Neutrophil (primary cell): ENCODE data around the gene FBXL3.

Experiments used
- H3K27ac ChIP-seq: fragments of 200-600 bp; sonication (generic); 2 replicates; pipeline ENCODE4 v1.5.1; 2016; ENCODE audit warnings: mild to moderate bottlenecking, moderate library complexity
- H3K27me3 ChIP-seq: fragments of 200-600 bp; sonication (generic); 2 replicates; pipeline ENCODE4 v1.6.0; 2016; ENCODE audit warnings: mild to moderate bottlenecking
- H3K36me3 ChIP-seq: fragments of 200-600 bp; sonication (generic); 2 replicates; pipeline ENCODE4 v1.5.1; 2017
- H3K4me1 ChIP-seq, 2 experiments: fragments of 200-600 bp in 1 of 2; sonication (generic) in 1 of 2; 1 replicate in 1 of 2; 2 replicates in 1 of 2; pipeline versions ENCODE4 v1.5.1 to v1.6.1; 2013 to 2016; ENCODE audit warnings: low read depth in 1 of 2, low read length in 1 of 2, mild to moderate bottlenecking in 1 of 2, moderate library complexity in 1 of 2; ENCODE audit not compliant: control insufficient read depth in 1 of 2, insufficient read depth in 1 of 2
- H3K4me3 ChIP-seq, 2 experiments: fragments of 200-600 bp in 1 of 2; sonication (generic) in 1 of 2; 1 replicate in 1 of 2; 2 replicates in 1 of 2; pipeline ENCODE4 v1.5.1; 2013 to 2016; ENCODE audit warnings: low read depth in 1 of 2, low read length in 1 of 2, mild to moderate bottlenecking in 1 of 2, moderate library complexity in 1 of 2
- H3K9me3 ChIP-seq: fragments of 200-600 bp; sonication (generic); 2 replicates; pipeline ENCODE4 v1.5.1; 2016
- TF ChIP-seq, protein P1 (sequence below): fragments of 200-600 bp; sonication (generic); IDR thresholded peaks from 2 replicates; pipeline ENCODE4 v1.5.1; 2016; ENCODE audit warnings: antibody characterized with exemption

FBXL3 gene

DNA sequence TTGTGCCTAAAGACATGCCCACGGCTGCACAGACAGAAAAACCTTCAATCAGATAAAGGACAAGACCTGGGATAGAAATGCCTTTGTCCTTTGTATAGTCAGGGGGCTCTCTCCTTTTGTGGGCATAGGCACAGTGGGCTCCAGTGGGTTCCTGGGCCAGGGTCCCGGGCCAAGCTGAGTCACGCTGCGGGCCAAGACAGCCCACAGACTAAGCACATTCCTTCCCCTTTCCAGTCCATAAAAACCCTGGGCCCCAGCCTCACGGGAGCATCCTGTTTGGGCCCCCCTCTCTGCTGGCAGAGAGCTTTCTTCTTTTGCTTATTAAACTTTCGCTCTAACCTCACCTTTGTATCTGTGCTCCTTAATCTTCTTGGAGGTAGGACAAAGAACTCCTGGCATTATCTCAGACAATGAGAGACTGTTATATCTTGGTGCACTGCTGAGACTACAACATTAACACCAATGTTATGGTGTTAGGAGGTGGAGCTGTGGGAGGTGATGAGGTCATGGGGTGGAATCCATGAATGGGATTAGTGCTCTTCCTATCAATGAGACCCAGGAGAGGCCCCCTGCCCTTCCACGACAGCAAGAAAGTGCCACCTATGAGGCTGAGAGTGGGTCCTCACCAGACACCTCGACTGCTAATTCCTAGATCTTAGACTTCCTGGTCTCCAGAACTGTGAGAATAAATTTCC is 20.8 kb upstream of the FBXL3 start:
- Histone ChIP-seq H3K4me1 (peaks cover 17 to 22% of the 10 kb centered on the region in 2 experiments), H3K36me3 (peaks cover 57% of the 10 kb centered on the region)

DNA sequence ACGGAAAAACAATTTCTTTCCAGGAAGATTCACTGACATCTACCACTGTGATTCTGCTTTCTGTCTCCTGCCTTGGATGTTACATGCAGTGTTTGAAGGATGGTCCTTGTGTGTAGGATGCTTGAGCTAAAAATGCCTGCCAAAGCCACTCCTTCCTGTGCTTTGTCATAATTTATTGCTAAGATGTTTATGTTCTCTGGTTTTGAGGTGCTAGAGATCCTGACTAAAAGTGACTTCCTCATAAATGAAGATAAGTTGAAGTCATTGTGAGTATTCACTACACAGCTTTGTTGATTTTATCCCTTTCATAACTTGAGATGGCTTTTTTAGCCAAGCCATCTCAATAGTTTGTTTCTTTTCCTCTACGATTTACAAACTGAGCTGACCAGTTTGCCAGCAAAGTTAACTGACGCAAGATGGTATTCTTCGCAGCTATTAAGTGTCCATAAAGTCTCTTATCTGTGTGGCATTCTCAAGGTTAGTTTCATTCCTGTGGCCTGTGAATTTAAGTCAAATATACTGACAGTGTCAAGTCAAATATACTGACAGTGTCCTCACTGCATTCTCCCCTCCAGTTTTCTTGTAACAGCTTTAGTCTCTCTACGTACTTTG is 15.7 kb upstream of the FBXL3 start:
- Histone ChIP-seq H3K27ac (no peak overlapping the region), H3K4me3 (no peak overlapping the region), H3K9me3 (no peaks in the 10 kb centered on the region), H3K27me3 (no peaks in the 10 kb centered on the region), H3K36me3 (peaks cover 38% of the 10 kb centered on the region), H3K4me1 (no peaks in the 10 kb centered on the region)
- TF ChIP-seq, protein P1, sequence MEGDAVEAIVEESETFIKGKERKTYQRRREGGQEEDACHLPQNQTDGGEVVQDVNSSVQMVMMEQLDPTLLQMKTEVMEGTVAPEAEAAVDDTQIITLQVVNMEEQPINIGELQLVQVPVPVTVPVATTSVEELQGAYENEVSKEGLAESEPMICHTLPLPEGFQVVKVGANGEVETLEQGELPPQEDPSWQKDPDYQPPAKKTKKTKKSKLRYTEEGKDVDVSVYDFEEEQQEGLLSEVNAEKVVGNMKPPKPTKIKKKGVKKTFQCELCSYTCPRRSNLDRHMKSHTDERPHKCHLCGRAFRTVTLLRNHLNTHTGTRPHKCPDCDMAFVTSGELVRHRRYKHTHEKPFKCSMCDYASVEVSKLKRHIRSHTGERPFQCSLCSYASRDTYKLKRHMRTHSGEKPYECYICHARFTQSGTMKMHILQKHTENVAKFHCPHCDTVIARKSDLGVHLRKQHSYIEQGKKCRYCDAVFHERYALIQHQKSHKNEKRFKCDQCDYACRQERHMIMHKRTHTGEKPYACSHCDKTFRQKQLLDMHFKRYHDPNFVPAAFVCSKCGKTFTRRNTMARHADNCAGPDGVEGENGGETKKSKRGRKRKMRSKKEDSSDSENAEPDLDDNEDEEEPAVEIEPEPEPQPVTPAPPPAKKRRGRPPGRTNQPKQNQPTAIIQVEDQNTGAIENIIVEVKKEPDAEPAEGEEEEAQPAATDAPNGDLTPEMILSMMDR = no peak

More for the DNA sequence above, 20.8 kb upstream of the FBXL3 start:
- peak overlapping the region; percentile 79 for H3K27ac ChIP-seq
- TF ChIP-seq, protein P1 = no peak
- H3K9me3 ChIP-seq = no peaks in the 10 kb centered on the region
- no peaks in the 10 kb centered on the region for H3K27me3 ChIP-seq
- no peak overlapping the region for H3K4me3 ChIP-seq

DNA sequence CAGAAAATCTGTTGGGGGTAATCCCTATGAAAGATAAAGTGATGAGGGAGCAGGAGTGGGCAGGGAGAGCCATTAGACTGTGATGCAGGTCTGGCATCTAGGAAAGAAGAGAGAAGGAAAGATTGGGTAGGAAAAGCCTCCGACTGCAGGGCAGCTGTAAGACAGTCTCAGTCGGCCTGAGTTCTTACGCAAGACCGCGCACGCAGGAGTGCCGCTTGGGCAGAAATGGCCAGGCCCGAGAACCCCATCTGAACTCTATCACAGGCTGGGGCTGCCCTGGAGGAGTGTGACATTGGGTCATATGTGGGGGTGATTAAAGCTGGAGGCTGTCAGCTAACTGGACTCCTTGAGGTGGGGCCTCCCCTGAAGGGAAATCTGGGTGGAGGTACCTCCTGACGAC is 13.9 kb upstream of the FBXL3 start:
- Histone ChIP-seq H3K4me3 (no peak overlapping the region), H3K4me1 (no peaks in the 10 kb centered on the region), H3K27me3 (no peaks in the 10 kb centered on the region), H3K36me3 (peaks cover 26% of the 10 kb centered on the region), H3K9me3 (no peaks in the 10 kb centered on the region), H3K27ac (no peak overlapping the region)
- TF ChIP-seq, protein P1 = no peak

DNA sequence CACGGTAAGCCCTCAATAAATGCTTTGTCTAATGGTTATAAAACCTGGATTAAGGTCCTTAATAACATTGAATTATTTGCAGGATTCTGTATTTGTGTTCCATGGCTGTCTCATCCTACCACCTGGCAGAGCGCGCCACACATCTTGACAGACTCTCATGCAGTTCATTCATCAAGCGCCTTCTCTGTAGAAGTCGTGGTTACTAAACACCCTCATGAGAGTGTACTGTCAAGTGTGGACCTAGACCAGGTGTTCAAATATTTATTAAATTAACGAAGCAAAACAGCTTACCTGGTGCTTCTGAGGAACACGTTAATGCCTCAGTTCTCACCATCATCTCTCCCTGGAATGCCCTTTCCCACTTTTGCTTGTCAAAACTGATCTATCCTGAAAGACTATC is 13.1 kb upstream of the FBXL3 start:
- Histone ChIP-seq H3K27ac (no peak overlapping the region), H3K4me3 (no peak overlapping the region), H3K36me3 (peaks cover 23% of the 10 kb centered on the region), H3K9me3 (no peaks in the 10 kb centered on the region), H3K27me3 (no peaks in the 10 kb centered on the region), H3K4me1 (no peaks in the 10 kb centered on the region)
- TF ChIP-seq, protein P1 = no peak

DNA sequence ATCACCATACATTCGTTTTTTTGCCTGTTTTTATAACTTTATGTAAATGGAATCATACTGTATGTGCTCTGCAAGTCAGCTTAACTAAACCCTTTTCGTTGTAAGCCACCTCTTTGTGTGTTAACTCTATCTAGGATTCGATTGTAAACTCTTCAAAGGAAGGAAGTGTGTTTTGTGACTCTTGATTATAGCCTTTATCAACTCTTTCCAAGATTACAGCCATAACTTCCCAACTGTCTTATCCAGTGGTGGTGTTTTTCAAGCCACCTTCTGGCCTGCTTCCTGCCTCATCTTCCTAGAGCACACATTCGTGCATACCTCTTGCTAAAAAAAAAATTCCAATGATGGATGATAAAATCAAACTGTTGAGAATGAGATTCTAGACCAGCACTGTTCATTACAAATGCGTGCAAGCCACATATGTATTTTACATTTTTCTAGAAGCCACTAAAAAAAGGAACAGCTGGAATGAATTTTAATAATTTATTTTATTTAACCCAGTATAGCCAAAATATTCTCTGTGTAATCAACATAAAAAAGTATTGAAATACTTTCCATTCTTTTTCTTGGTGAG is 12.0 kb upstream of the FBXL3 start:
- H3K27ac ChIP-seq = no peak overlapping the region
- peaks cover 13% of the 10 kb centered on the region for H3K36me3 ChIP-seq
- no peaks in the 10 kb centered on the region for H3K4me1 ChIP-seq
- no peak overlapping the region for H3K4me3 ChIP-seq
- H3K9me3 ChIP-seq = no peaks in the 10 kb centered on the region
- no peaks in the 10 kb centered on the region for H3K27me3 ChIP-seq
- TF ChIP-seq, protein P1 = no peak
